G401.6 (cell line): ENCODE results near the gene RSPH3.
"Not testable (repeated sequence)": the region's sequence is repeated elsewhere in the genome, so short reads cannot be mapped to it uniquely, and the experiment has no call there.

Source experiments
- FAIRE-seq: peaks from 2 replicates; lab custom pipeline; 2012; peaks lifted over from hg19 to GRCh38; lab: Jason Lieb, UNC

Gene RSPH3

GRCh38 chr6:158999666-159000403, at the start of gene RSPH3:
Gene RSPH3 (minus strand): TSS chr6:159000202. CDS start chr6:158999550, 652 bp downstream.
- FAIRE-seq, result peak; percentile 94

GRCh38 chr6:159047891-159048685, 48.1 kb upstream of the RSPH3 start:
- FAIRE-seq, result no peak

GRCh38 chr6:159045801-159046200, 45.8 kb upstream of the RSPH3 start:
- FAIRE-seq, result no peak

GRCh38 chr6:159044899-159045727, 45.1 kb upstream of the RSPH3 start, which contains the start of gene TAGAP:
Gene TAGAP (minus strand): TSS chr6:159044991. CDS start chr6:159044146, 845 bp downstream.
- no peak for FAIRE-seq

GRCh38 chr6:159043947-159044346, 43.9 kb upstream of the RSPH3 start:
- FAIRE-seq, result no peak

- no peak for FAIRE-seq
Observed at GRCh38 chr6:159043251-159043650, 43.2 kb upstream of the RSPH3 start.

- no peak for FAIRE-seq
Observed at GRCh38 chr6:159042826-159043181, 42.8 kb upstream of the RSPH3 start.

GRCh38 chr6:159042003-159042825, 42.2 kb upstream of the RSPH3 start:
- peak; percentile 91 for FAIRE-seq

- FAIRE-seq, result no peak
Observed at GRCh38 chr6:159041181-159041580, 41.2 kb upstream of the RSPH3 start.

GRCh38 chr6:159039885-159040258, 39.9 kb upstream of the RSPH3 start:
- no peak for FAIRE-seq

GRCh38 chr6:159038914-159039884, 39.2 kb upstream of the RSPH3 start:
- FAIRE-seq, result no peak

GRCh38 chr6:159038318-159038717, 38.3 kb upstream of the RSPH3 start:
- FAIRE-seq, result not testable (repeated sequence)

GRCh38 chr6:159037756-159038290, 37.8 kb upstream of the RSPH3 start:
- FAIRE-seq, result no peak

- FAIRE-seq, result no peak
Observed at GRCh38 chr6:159036673-159037072, 36.7 kb upstream of the RSPH3 start.

- no peak for FAIRE-seq
Observed at GRCh38 chr6:159035891-159036290, 35.9 kb upstream of the RSPH3 start.

GRCh38 chr6:159033160-159034049, 33.4 kb upstream of the RSPH3 start:
- no peak for FAIRE-seq

- FAIRE-seq, result no peak
Observed at GRCh38 chr6:159031846-159032245, 31.8 kb upstream of the RSPH3 start.

GRCh38 chr6:159030168-159030567, 30.2 kb upstream of the RSPH3 start:
- no peak for FAIRE-seq

- not testable (repeated sequence) for FAIRE-seq
Observed at GRCh38 chr6:159025224-159025623, 25.2 kb upstream of the RSPH3 start.
